Putamen (tissue), 1 donor: Measurements from ENCODE around the gene DHX35.
A peak's percentile ranks its signal among the peaks of the same experiment; 100 is the strongest.

ENCODE experiments used
- DNase-seq: peaks from one replicate; pipeline ENCODE4 v3.0.0-alpha.2; 2016; ENCODE audit warnings: low spot score

Gene DHX35

GRCh38 chr20:39066471-39067242 is 104.5 kb downstream of the DHX35 start:
- no peak for DNase-seq

- DNase-seq = no peak
Measured at GRCh38 chr20:39067526-39068216, 105.5 kb downstream of the DHX35 start.

DNA sequence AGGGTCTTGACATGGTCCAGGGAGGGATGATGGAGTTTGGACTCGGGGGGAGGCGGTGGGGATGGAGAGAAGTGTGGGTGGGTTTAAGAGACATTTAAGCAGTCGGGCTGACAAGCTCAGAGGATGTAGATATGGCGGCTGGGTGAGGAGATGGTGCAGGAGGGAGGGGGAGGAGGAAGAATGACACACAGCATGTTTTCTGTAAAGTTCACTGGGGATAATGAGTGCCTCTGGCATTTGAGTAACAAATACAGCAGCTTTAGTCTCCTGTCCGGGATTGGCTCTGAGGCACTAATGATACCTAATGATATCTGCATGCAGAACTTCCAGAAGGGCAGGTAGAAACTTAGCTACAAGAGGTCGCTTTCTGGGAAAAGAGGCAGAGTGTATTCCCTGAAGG is 107.8 kb downstream of the DHX35 start:
- DNase-seq = no peak

DNA sequence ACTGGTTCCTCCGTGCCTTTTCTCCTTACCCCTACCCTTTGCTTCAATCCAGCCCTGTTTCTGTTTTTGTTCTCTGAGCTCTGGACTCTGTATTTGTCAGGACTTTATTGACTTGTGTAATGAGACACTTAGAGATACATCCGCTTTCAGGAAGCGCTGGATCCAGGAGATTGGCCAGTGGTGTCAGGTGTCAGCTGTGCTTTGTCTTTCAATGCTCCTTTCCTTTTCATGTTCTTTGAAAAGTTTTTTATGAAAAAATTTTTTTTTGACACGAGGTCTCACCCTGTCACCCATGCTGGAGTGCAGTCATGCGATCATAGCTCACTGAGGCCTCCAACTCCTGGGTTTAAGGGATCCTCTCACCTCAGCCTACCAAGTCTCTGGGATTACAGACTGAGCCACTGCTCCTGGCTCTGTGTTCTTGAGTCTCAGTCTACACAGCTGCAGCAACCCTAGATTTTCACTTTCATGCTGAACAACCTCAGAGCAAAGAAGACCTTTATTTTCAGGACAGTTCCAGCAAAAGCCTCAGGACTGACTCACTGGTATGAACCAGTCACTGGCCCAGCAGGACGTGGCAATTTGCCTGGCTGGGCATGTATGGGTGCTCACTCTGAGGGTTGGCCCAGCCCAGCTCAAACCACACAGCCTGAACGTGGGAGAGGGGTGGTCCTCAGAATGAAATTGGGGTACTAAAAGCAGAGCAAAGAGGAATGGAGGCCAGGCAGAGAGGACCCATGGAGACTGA is 108.5 kb downstream of the DHX35 start:
- DNase-seq = no peak

- DNase-seq = no peak
Measured at GRCh38 chr20:39072132-39072531, 110.0 kb downstream of the DHX35 start.

DNA sequence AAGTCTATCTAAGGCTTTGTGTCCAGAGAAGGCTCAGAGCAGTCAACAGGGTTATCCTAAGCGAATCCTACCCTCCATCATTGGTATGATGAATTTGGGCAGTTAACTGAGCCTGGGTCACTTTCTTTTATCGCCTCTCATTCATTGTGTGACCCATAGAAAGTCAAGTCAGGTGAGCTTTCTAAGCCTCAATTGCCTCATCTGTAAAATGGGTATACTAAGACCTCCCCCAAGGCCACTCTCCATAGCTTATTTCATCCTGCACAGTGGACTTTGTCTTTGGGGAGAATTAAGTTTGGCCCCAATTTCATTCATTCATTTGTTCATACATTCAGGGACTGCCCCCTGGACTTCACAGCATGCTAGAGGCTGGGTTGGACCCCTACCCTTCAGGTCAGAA is 110.5 kb downstream of the DHX35 start:
- no peak for DNase-seq

DNA sequence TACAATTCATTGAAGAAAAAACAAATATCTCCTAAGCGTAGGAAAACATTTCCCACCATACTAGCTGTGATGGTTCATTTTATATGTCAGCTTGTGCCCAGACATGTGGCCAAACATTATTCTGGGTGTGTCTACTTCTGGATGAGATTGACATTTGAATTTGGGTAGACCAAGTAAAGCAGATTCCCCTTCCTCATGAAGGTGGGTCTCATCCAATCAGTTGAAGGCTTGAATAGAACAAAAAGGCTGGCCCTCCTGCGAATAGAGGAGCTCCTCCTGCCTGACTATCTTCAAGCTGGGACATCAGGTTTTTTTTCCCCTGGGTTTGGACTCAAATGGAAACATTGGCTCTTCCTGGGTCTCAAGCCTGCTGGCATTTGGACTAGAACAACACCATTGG is 113.6 kb downstream of the DHX35 start:
- no peak for DNase-seq

DNA sequence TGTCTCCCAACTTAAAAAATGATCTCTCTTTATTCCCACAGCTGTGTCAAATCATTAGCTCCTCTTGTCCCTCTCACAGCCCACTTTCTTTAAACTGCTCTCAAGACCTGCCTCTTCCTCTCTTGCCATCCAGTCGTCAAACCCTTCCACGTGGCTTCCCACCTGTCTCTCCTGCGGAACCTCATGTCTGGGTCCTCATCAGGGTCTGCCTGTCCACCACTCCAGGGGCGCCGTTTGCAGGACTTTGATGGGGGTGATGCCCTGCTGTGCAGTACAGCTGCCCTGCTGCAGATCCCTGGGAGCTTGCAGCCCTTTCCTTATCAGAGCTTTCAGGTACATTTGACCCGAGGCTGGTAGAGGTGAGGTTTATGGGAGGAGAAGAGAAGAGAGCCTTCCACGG is 114.8 kb downstream of the DHX35 start:
- no peak for DNase-seq

DNA sequence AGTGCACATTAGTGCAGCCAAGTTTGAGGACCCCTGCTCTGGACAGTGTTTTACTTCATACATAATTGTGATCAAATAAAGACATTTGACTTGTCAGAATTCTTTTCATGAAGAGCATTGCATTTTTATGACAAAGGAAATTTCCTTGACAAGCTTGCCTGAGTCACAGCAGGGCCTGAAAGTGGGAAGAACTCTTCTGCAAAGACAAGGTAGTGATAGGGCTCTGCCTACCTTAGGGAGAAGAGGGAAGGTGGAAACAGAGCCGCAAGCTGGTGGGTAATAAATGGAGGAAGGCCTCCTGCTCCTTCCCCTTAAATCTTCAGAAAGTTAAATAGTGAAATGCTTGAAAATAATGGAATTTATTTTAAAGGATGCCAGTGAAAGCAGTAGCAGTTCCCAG is 118.2 kb downstream of the DHX35 start:
- DNase-seq = peak; percentile 34

DNA sequence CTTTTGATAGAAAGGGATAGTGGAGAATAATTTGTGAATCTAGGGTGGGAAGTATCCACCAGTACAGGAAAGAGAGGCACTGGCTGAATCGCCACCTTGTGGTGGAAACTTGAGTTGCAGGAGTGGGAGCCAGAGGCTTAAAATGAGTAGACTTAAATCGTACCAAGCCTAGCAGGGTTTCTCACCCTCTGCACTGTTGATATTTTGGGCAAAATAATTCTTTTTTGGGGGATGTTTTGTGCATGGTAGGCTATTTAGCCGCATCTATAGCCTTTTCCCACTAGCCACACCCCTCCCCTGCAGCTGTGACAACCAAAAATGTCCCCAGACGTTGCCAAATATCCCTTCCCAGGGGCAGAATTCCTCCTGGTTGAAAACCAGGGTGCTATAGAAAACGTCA is 119.1 kb downstream of the DHX35 start:
- peak; percentile 67 for DNase-seq

GRCh38 chr20:39082622-39083398 is 120.7 kb downstream of the DHX35 start:
- DNase-seq = no peak

DNA sequence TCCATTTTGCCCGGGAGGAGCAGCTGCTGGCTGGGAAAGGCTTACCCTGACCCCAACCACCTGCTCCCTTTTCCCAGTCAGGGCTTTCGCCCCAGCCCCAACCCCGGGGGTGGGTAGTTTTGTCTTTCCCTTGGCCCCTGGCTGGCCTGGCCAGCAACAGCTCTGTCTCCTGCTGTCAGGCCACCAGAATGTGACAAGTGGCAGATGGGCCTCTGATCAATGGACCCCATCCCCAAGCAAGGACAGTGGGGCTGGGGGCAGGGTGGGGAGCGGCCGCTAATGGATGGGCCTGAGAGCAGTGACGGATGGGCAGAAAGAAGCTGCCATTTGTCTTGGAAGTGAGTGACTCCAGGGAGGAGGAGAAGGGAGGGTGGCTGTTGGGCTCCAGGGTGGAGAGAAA is 121.6 kb downstream of the DHX35 start:
- DNase-seq = no peak

GRCh38 chr20:39089029-39089428 is 126.9 kb downstream of the DHX35 start:
- DNase-seq = no peak
